Vagina (tissue), 2 donors: Measurements from ENCODE around the gene STK11IP. TPM values are rescaled to one million over a fixed set of nuclear protein-coding genes. Genes with fewer than 3 reads are reported as not detected.

Source experiments
- DNase-seq, 2 donors: peaks; one replicate each; pipeline ENCODE4 v3.0.0-alpha.2; 2017; ENCODE audit errors: extremely low spot score in 2 of 2
- H3K27ac ChIP-seq: fragments of 200-600 bp; sonication (generic); one replicate; pipeline ENCODE4 v1.5.1; 2019
- H3K27me3 ChIP-seq: fragments of 200-600 bp; sonication (generic); one replicate; pipeline ENCODE4 v1.5.1; 2019
- H3K36me3 ChIP-seq, 2 donors: fragments of 200-600 bp; sonication (generic); one replicate each; pipeline ENCODE4 v1.5.1; 2017 to 2019
- H3K4me1 ChIP-seq: fragments of 200-600 bp; sonication (generic); one replicate; pipeline ENCODE4 v1.5.1; 2019
- H3K4me3 ChIP-seq, 2 donors: fragments of 200-600 bp; sonication (generic); 1 replicate in 1 of 2; 2 replicates in 1 of 2; pipeline ENCODE4 v1.5.1; 2016 to 2019
- H3K9me3 ChIP-seq: fragments of 200-600 bp; sonication (generic); one replicate; pipeline ENCODE4 v1.5.1; 2019
- POLR2A ChIP-seq, 2 donors: fragments of 450-650 bp; IDR thresholded peaks; one replicate each; pipeline ENCODE4 v1.6.1; 2017; ENCODE audit warnings: antibody characterized with exemption in 2 of 2, mild to moderate bottlenecking in 2 of 2, moderate library complexity in 2 of 2
- POLR2AphosphoS5 ChIP-seq, 2 donors: sonication (generic); formaldehyde crosslinking; IDR thresholded peaks; one replicate each; pipeline ENCODE4 v1.9.0; 2017; ENCODE audit warnings: antibody characterized with exemption in 2 of 2, mild to moderate bottlenecking in 2 of 2, low read depth in 1 of 2; ENCODE audit not compliant: insufficient read depth in 1 of 2
- intact Hi-C: fragments of 100-400 bp; cut with DNase I; formaldehyde crosslinking; loops from one replicate; pipeline ENCODE4 v1.15.1; 2023
- total RNA-seq: library from RNA; depleted of rRNA; stranded (reverse); fragments of >200 nt; gene quantifications from one replicate; pipeline ENCODE4 v1.2.3, GENCODE V29; 2016
- TF ChIP-seq, protein P1 (sequence below), 3 experiments: fragments of 450-650 bp in 2 of 3; fragments of 200-600 bp in 1 of 3; sonication (generic) in 1 of 3; IDR thresholded peaks; one replicate each; pipeline ENCODE4 v1.5.1; 2017 to 2019; ENCODE audit warnings: antibody characterized with exemption in 3 of 3, mild to moderate bottlenecking in 2 of 3, moderate library complexity in 2 of 3

The STK11IP gene
- total RNA-seq, 1 donor from 2014 or later, result 11.3 TPM

GRCh38 chr2:219569635-219570034 is 28.0 kb upstream of the STK11IP start:
- no peak for DNase-seq
- Histone ChIP-seq H3K4me3 (peak overlapping the region in 1 of 2 donors; percentile 97), H3K36me3 (no peaks in the 10 kb centered on the region), H3K4me1 (peaks cover 14% of the 10 kb centered on the region), H3K27ac (no peak overlapping the region), H3K9me3 (no peaks in the 10 kb centered on the region), H3K27me3 (no peaks in the 10 kb centered on the region)
- intact Hi-C loops, result no loop called here
- TF ChIP-seq, protein P1, sequence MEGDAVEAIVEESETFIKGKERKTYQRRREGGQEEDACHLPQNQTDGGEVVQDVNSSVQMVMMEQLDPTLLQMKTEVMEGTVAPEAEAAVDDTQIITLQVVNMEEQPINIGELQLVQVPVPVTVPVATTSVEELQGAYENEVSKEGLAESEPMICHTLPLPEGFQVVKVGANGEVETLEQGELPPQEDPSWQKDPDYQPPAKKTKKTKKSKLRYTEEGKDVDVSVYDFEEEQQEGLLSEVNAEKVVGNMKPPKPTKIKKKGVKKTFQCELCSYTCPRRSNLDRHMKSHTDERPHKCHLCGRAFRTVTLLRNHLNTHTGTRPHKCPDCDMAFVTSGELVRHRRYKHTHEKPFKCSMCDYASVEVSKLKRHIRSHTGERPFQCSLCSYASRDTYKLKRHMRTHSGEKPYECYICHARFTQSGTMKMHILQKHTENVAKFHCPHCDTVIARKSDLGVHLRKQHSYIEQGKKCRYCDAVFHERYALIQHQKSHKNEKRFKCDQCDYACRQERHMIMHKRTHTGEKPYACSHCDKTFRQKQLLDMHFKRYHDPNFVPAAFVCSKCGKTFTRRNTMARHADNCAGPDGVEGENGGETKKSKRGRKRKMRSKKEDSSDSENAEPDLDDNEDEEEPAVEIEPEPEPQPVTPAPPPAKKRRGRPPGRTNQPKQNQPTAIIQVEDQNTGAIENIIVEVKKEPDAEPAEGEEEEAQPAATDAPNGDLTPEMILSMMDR (IDR thresholded peaks at IDR 0.05), result no peak
- TF ChIP-seq POLR2AphosphoS5 (IDR thresholded peaks at IDR 0.05; ENCODE audit: insufficient read depth in 1 of 2, low read depth in 1 of 2), result no peak
- TF ChIP-seq POLR2A (IDR thresholded peaks at IDR 0.05), result no peak

GRCh38 chr2:219570194-219570923 is 27.3 kb upstream of the STK11IP start:
- TF ChIP-seq POLR2AphosphoS5 (IDR thresholded peaks at IDR 0.05; ENCODE audit: insufficient read depth in 1 of 2, low read depth in 1 of 2), result peak in 1 of 2 donors; percentile 26
- TF ChIP-seq, protein P1 (IDR thresholded peaks at IDR 0.05), result no peak
- intact Hi-C loops, result no loop called here

GRCh38 chr2:219570924-219571310 is 26.7 kb upstream of the STK11IP start:
- peak overlapping the region; percentile 64 to 97 for H3K4me3 ChIP-seq
- TF ChIP-seq, protein P1 (IDR thresholded peaks at IDR 0.05), result no peak
- TF ChIP-seq POLR2AphosphoS5 (IDR thresholded peaks at IDR 0.05; ENCODE audit: insufficient read depth in 1 of 2, low read depth in 1 of 2), result no peak
- no peak for TF ChIP-seq POLR2A (IDR thresholded peaks at IDR 0.05)
- peaks cover 14% of the 10 kb centered on the region for H3K4me1 ChIP-seq
- no peak for DNase-seq
- H3K27ac ChIP-seq, result peak overlapping the region; percentile 80
- intact Hi-C loops, result no loop called here
- H3K36me3 ChIP-seq, result no peaks in the 10 kb centered on the region
- no peaks in the 10 kb centered on the region for H3K9me3 ChIP-seq
- no peaks in the 10 kb centered on the region for H3K27me3 ChIP-seq

More at GRCh38 chr2:219570194-219570923, 27.3 kb upstream of the STK11IP start:
- DNase-seq, result no peak
- Histone ChIP-seq H3K27me3 (no peaks in the 10 kb centered on the region), H3K9me3 (no peaks in the 10 kb centered on the region), H3K36me3 (no peaks in the 10 kb centered on the region), H3K4me1 (peaks cover 14% of the 10 kb centered on the region), H3K27ac (peak overlapping the region; percentile 80), H3K4me3 (peak overlapping the region; percentile 64 to 97)

DNA sequence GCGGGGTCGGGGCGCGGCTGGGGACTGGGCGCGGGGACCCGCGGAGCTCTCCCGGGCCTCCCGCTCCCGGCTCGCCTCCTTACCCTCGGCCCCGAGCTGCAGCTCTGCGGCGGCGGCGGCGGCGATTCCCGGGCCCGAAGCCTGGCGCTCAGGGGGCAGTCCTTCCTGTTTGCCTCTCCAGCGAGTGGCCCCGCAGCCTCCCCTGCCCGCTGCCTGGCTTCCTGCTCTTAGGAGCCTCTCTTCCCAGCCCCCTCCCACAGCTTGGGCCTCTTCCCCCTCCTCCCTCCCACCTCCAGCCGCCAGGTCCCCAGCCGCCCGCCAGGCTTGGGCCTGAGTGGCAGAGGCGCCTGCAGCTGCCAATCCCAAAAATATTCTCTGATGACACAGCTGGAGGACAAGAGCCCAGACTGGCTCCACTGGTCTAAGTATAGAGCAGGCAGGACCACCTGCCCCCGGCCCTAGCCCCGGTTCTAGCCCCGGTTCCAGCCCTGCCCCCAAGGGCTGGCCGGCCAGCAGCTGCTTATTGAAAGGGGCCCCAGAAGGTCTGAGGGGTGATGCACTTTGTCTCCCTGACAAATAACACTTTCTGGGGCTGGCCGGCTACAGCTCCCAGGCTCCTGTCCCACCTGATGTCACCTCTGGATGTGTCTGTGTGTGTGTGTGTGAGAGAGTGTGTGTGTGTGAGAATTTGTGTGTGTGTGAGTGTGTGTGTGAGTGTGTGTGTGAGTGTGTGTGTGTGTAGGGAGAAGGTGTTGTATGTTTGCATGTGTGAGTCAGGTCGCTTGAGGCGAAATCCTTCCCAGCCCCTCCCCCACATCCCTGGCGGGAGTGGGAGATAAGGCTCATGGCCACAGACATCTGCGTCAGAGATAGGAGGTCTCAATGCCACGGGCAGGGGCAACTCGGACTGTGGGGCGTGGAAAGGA is 26.1 kb upstream of the STK11IP start, which contains the start of gene OBSL1:
TSS of gene OBSL1 (minus strand) at position 229 of the 926 bp plus-strand sequence. CDS start 307 bp downstream, outside the sequence.
- Histone ChIP-seq H3K27ac (peak within 1 kb of the TSS; percentile 80), H3K9me3 (no peaks in the 10 kb centered on the region), H3K4me1 (peaks cover 14% of the 10 kb centered on the region), H3K36me3 (no peaks in the 10 kb centered on the region), H3K27me3 (no peaks in the 10 kb centered on the region), H3K4me3 (peak within 1 kb of the TSS; percentile 64 to 97)
- intact Hi-C loops, result no loop called here
- no peak for DNase-seq
- TF ChIP-seq POLR2A (IDR thresholded peaks at IDR 0.05) (no peak), POLR2AphosphoS5 (IDR thresholded peaks at IDR 0.05; ENCODE audit: insufficient read depth in 1 of 2, low read depth in 1 of 2) (peak in 1 of 2 donors; percentile 41)
- TF ChIP-seq, protein P1 (IDR thresholded peaks at IDR 0.05), result no peak
